ENCODE measurements around the gene ARF1.

GRCh38 chr1:228108742-228109072, 26.2 kb downstream of the ARF1 start:
- no peak for TF ChIP-seq CHD2 (IDR thresholded peaks at IDR 0.05; ENCODE audit: borderline replicate concordance, low read depth, low read length)
- TF ChIP-seq CHD4 (IDR thresholded peaks at IDR 0.05): no peak
- no peak for TF ChIP-seq POLR2A (IDR thresholded peaks at IDR 0.05; ENCODE audit: low read depth, low read length)
- TF ChIP-seq BCL11A (IDR thresholded peaks at IDR 0.05; ENCODE audit: low read depth, low read length): no peak
- no peak for TF ChIP-seq CTCF (IDR thresholded peaks at IDR 0.05 in 2 of 3, conservative IDR thresholded peaks at IDR 0.05 in 1 of 3; ENCODE audit: control insufficient read depth in 2 of 3, extremely low read depth in 1 of 3, insufficient read depth in 1 of 3, low read depth in 3 of 3, low read length in 3 of 3)
- TF ChIP-seq SIN3A (IDR thresholded peaks at IDR 0.05; ENCODE audit: low read depth, low read length): no peak
- no peak for TF ChIP-seq EZH2 (IDR thresholded peaks at IDR 0.05; ENCODE audit: borderline replicate concordance, control insufficient read depth, low read depth, low read length)
- TF ChIP-seq NFIC (IDR thresholded peaks at IDR 0.05; ENCODE audit: low read depth, low read length): no peak
- TF ChIP-seq MEF2A (IDR thresholded peaks at IDR 0.05; ENCODE audit: insufficient read depth, low read depth, low read length): no peak
- no peak for TF ChIP-seq NR2C2 (IDR thresholded peaks at IDR 0.05; ENCODE audit: borderline replicate concordance, control insufficient read depth, insufficient read length, low read depth)
- TF ChIP-seq HDAC6 (IDR thresholded peaks at IDR 0.05; ENCODE audit: unreplicated experiment): no peak
- TF ChIP-seq KAT2A (conservative IDR thresholded peaks at IDR 0.05; ENCODE audit: control insufficient read depth, low read depth, low read length): no peak
- no peak for TF ChIP-seq SIX5 (IDR thresholded peaks at IDR 0.05; ENCODE audit: low read depth, low read length, severe bottlenecking)
- TF ChIP-seq CREB1 (IDR thresholded peaks at IDR 0.05; ENCODE audit: low read depth): no peak

Data from GM12878 (cell line).